Measurements from ENCODE around the gene GPR160. TPM values are rescaled to one million over a fixed set of nuclear protein-coding genes. Genes with fewer than 3 reads are reported as not detected.

Gene GPR160
- total and polyA plus RNA-seq, 10 of the 15 experiments (the other 5 are each of a cell fraction or from before 2014, with no cell fraction given), result 1.2 to 57.7 (median 30.9) TPM

- no peak for DNase-seq (ENCODE audit: low read depth, low spot score)
- peak overlapping the region; percentile 50; the same call in 1 of the 2 replicates for H3K4me2 ChIP-seq (ENCODE audit: control insufficient read depth, insufficient read depth)
- intact Hi-C loops (cut with micrococcal nuclease; ENCODE audit: unreplicated experiment), result no loop called here
- ChIA-PET POLR2A (no interaction called here), CTCF (interaction anchor here (1.2 kb wide), 1 partner anchor 140 kb away, joined by 3 read pairs; no protein-coding TSS in a partner anchor), RAD21 (ENCODE audit: unreplicated experiment) (no interaction called here), SMC1A (ENCODE audit: uncharacterized antibody, unreplicated experiment) (interaction anchor here (0.8 kb wide), 1 partner anchor 32 kb away, joined by 3 read pairs; no protein-coding TSS in a partner anchor)
- FAIRE-seq, result peak; percentile 7
- H3K9ac ChIP-seq (ENCODE audit: control insufficient read depth, insufficient read depth, low read length), result no peak overlapping the region
- no peaks in the 10 kb centered on the region for H3K79me2 ChIP-seq (ENCODE audit: control insufficient read depth, insufficient read depth, low read length)
- peak overlapping the region; percentile 53 for H2AFZ ChIP-seq (ENCODE audit: control insufficient read depth, low read depth, low read length)
- H3K4me1 ChIP-seq (ENCODE audit: control insufficient read depth, insufficient read depth, low read length), result peaks cover 30% of the 10 kb centered on the region
- ATAC-seq, result no peak
- H3K36me3 ChIP-seq (ENCODE audit: control insufficient read depth in 2 of 2, insufficient read depth in 2 of 2, low read length in 1 of 2), result no peaks in the 10 kb centered on the region
- H3K27ac ChIP-seq (ENCODE audit: control insufficient read depth, insufficient read depth), result peak overlapping the region; percentile 29; the same call in 1 of the 2 replicates
- WGBS (ENCODE audit: insufficient coverage, insufficient replicate concordance, low lambda C conversion rate, missing lambda C conversion rate), result 50% methylated on average over 1 of the region's 1 CpG
- in situ Hi-C loops (cut with MboI), result no loop called here
- BruUV-seq (replicated peaks), result no TSS peak
- TF ChIP-seq CEBPB (IDR thresholded peaks at IDR 0.05; ENCODE audit: borderline replicate concordance in 1 of 2, low read depth in 2 of 2, low read length in 2 of 2) (no peak), HSF1 (IDR thresholded peaks at IDR 0.05; ENCODE audit: low read depth, low read length) (no peak), SMARCA5 (IDR thresholded peaks at IDR 0.05) (no peak), CBX3 (IDR thresholded peaks at IDR 0.05; ENCODE audit: borderline replicate concordance, low read depth) (no peak), ZNF622 (IDR thresholded peaks at IDR 0.05) (no peak), ZBTB4 (CRISPR knock-in tag; IDR thresholded peaks at IDR 0.05) (no peak), ZNF592 (IDR thresholded peaks at IDR 0.05) (no peak), CBFB (IDR thresholded peaks at IDR 0.05; ENCODE audit: low read depth) (no peak)
- H4K20me1 ChIP-seq (ENCODE audit: control insufficient read depth, insufficient read depth), result no peaks in the 10 kb centered on the region
- no peak overlapping the region for H3K4me3 ChIP-seq
- H3K27me3 ChIP-seq (replicated peaks in 1 of 2; ENCODE audit: control insufficient read depth in 2 of 2, insufficient read depth in 2 of 2, low read length in 1 of 2), result no peaks in the 10 kb centered on the region
- H3K9me3 ChIP-seq (replicated peaks; ENCODE audit: control insufficient read depth, insufficient read depth, low read length), result no peaks in the 10 kb centered on the region
These were observed 34.9 kb upstream of the GPR160 start for GRCh38 chr3:170002879-170003278.
